GM19468 (cell line): ENCODE data around the gene GPRC6A.

ENCODE experiments used
- ATAC-seq: cut with Tn5 transposase; IDR thresholded peaks from one replicate; pipeline ENCODE4 v1.9.1; 2021; ENCODE audit warnings: mild to moderate bottlenecking, moderate library complexity, moderate number of reproducible peaks; ENCODE audit not compliant: unreplicated experiment; ENCODE audit errors: extremely low read depth

GPRC6A gene

GRCh38 chr6:116783852-116784251 lies 45.0 kb downstream of the GPRC6A start:
- no peak for ATAC-seq

GRCh38 chr6:116779573-116780164 lies 49.2 kb downstream of the GPRC6A start:
- no peak for ATAC-seq

GRCh38 chr6:116773886-116774285 lies 55.0 kb downstream of the GPRC6A start:
- no peak for ATAC-seq

- no peak for ATAC-seq
Observed at GRCh38 chr6:116772450-116772849, 56.4 kb downstream of the GPRC6A start.

GRCh38 chr6:116767715-116768114 lies 61.2 kb downstream of the GPRC6A start:
- no peak for ATAC-seq

GRCh38 chr6:116766506-116767176 lies 62.2 kb downstream of the GPRC6A start:
- no peak for ATAC-seq

GRCh38 chr6:116764961-116765841 lies 63.7 kb downstream of the GPRC6A start, which contains the start of gene FAM162B:
TSS of gene FAM162B (minus strand) at chr6:116765719. CDS start at chr6:116765576, 143 bp downstream.
- ATAC-seq: no peak

GRCh38 chr6:116764629-116764960 lies 64.3 kb downstream of the GPRC6A start:
- ATAC-seq: no peak

- ATAC-seq: no peak
Observed at GRCh38 chr6:116763906-116764628, 64.8 kb downstream of the GPRC6A start.

- ATAC-seq: no peak
Observed at GRCh38 chr6:116763048-116763447, 65.8 kb downstream of the GPRC6A start.

- ATAC-seq: no peak
Observed at GRCh38 chr6:116762235-116762634, 66.6 kb downstream of the GPRC6A start.

GRCh38 chr6:116761779-116762178 lies 67.1 kb downstream of the GPRC6A start:
- no peak for ATAC-seq

- no peak for ATAC-seq
Observed at GRCh38 chr6:116745176-116745575, 83.7 kb downstream of the GPRC6A start.
